Measurements from ENCODE around the gene ABCG1.

DNA sequence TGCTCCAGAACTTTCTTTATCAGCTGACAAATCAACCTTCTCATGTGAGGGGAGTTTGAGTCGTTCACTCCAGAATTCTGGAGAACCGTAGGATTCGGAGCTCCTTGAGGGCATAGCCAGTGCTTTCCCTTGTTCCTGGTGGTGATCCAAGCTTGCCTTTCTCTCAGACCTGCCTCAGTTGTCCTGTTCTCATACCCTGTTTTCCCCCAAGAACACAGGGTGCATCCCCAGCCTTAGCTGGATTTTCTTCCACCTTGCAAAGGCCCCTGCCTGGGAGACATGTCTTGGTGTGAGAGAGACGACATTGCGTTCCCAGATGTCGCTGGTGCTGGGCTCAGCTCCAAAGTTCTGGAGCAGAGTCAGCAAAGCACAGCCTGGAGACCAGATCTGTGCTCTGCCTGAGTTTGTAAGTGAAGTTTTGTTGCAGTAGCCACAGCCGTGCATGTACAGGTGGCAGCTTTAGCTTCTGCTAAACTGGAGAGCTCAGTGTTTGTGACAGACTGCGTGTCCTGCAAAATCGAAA is 40.0 kb downstream of the ABCG1 start:
- no peak; the same call in 2 of the 3 replicates for TF ChIP-seq CTCF (IDR thresholded peaks at IDR 0.05)
- no peak for TF ChIP-seq CEBPB (IDR thresholded peaks at IDR 0.05)
- no peak for TF ChIP-seq POLR2A (IDR thresholded peaks at IDR 0.05; ENCODE audit: low read length)
- no peak for TF ChIP-seq NR3C1 (IDR thresholded peaks at IDR 0.05)
- no peak for TF ChIP-seq MAFK (IDR thresholded peaks at IDR 0.05; ENCODE audit: partially characterized antibody)
- no peak for TF ChIP-seq ELK1 (IDR thresholded peaks at IDR 0.05; ENCODE audit: low read depth, low read length)
- TF ChIP-seq, protein P1, sequence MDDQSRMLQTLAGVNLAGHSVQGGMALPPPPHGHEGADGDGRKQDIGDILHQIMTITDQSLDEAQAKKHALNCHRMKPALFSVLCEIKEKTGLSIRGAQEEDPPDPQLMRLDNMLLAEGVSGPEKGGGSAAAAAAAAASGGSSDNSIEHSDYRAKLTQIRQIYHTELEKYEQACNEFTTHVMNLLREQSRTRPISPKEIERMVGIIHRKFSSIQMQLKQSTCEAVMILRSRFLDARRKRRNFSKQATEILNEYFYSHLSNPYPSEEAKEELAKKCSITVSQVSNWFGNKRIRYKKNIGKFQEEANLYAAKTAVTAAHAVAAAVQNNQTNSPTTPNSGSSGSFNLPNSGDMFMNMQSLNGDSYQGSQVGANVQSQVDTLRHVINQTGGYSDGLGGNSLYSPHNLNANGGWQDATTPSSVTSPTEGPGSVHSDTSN (IDR thresholded peaks at IDR 0.05) = no peak
- TF ChIP-seq MAX (IDR thresholded peaks at IDR 0.05) = no peak
- no peak for TF ChIP-seq RAD21 (conservative IDR thresholded peaks at IDR 0.05 in 1 of 2, IDR thresholded peaks at IDR 0.05 in 1 of 2)
- TF ChIP-seq RCOR1 (IDR thresholded peaks at IDR 0.05; ENCODE audit: low read depth, low read length) = no peak
- TF ChIP-seq CBX2 (IDR thresholded peaks at IDR 0.05; ENCODE audit: borderline replicate concordance, low read depth) = no peak
- no peak for TF ChIP-seq BHLHE40 (IDR thresholded peaks at IDR 0.05; ENCODE audit: low read depth, low read length)
- TF ChIP-seq, protein P2, sequence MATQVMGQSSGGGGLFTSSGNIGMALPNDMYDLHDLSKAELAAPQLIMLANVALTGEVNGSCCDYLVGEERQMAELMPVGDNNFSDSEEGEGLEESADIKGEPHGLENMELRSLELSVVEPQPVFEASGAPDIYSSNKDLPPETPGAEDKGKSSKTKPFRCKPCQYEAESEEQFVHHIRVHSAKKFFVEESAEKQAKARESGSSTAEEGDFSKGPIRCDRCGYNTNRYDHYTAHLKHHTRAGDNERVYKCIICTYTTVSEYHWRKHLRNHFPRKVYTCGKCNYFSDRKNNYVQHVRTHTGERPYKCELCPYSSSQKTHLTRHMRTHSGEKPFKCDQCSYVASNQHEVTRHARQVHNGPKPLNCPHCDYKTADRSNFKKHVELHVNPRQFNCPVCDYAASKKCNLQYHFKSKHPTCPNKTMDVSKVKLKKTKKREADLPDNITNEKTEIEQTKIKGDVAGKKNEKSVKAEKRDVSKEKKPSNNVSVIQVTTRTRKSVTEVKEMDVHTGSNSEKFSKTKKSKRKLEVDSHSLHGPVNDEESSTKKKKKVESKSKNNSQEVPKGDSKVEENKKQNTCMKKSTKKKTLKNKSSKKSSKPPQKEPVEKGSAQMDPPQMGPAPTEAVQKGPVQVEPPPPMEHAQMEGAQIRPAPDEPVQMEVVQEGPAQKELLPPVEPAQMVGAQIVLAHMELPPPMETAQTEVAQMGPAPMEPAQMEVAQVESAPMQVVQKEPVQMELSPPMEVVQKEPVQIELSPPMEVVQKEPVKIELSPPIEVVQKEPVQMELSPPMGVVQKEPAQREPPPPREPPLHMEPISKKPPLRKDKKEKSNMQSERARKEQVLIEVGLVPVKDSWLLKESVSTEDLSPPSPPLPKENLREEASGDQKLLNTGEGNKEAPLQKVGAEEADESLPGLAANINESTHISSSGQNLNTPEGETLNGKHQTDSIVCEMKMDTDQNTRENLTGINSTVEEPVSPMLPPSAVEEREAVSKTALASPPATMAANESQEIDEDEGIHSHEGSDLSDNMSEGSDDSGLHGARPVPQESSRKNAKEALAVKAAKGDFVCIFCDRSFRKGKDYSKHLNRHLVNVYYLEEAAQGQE (IDR thresholded peaks at IDR 0.05) = no peak
- TF ChIP-seq MYC (IDR thresholded peaks at IDR 0.05; ENCODE audit: borderline replicate concordance, low read length) = no peak
